ENCODE measurements around the gene RTCB. TPM values are rescaled to one million over a fixed set of nuclear protein-coding genes. Genes with fewer than 3 reads are reported as not detected.

RTCB gene
- total and polyA plus RNA-seq, 2 of the 13 experiments (the other 11 are each of a cell fraction or from before 2014, with no cell fraction given), result 108 to 167 TPM

DNA sequence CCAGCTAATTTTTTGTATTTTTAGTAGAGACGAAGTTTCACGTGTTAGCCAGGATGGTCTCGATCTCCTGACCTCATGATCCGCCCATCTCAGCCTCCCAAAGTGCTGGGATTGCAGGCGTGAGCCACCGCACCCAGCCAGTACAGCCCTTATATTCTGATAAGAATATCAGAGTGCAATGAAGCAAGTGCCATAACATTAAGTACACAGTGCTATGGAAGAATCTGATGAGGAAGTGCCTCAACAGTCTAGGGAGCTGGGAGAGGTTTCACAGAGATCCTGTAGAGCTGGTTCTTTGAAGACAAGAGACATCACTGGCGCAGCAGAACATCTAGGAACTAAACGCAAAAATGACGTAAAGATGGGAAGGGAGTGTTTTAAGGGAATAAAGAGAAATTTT lies 2.1 kb downstream of the RTCB start:
- Histone ChIP-seq H3K79me2 (ENCODE audit: insufficient read depth, low read length) (peaks cover 35% of the 10 kb centered on the region), H3K4me3 (replicated peaks in 1 of 3; ENCODE audit: insufficient read depth in 1 of 3, low read depth in 2 of 3, low read length in 3 of 3) (no peak overlapping the region; a peak in 1 of 6 replicates), H3K9me3 (ENCODE audit: low read length) (no peaks in the 10 kb centered on the region), H3K36me3 (replicated peaks in 1 of 2; ENCODE audit: control insufficient read depth in 1 of 2, insufficient read depth in 2 of 2, low read length in 2 of 2) (peaks cover 7 to 38% of the 10 kb centered on the region in 2 experiments; a peak in 3 of 5 replicates), H4K20me1 (ENCODE audit: insufficient read depth, low read length) (peaks cover 9% of the 10 kb centered on the region), H3K4me2 (ENCODE audit: low read depth, low read length) (peak overlapping the region; percentile 82), H3K4me1 (ENCODE audit: insufficient read depth, low read length) (peaks cover 38% of the 10 kb centered on the region), H2AFZ (ENCODE audit: low read length) (no peak overlapping the region), H3K27ac (ENCODE audit: extremely low read length, insufficient read depth, low read length) (no peak overlapping the region), H3K9ac (ENCODE audit: insufficient read depth, low read depth, low read length) (peak overlapping the region; percentile 87; the same call in 1 of the 2 replicates), H3K27me3 (ENCODE audit: control insufficient read depth in 1 of 2, insufficient read depth in 2 of 2, low read length in 2 of 2) (no peaks in the 10 kb centered on the region; a peak in 1 of 5 replicates)
- in situ Hi-C loops (cut with HindIII; ENCODE audit: extremely low pct_ligation_motif_present, low pct_unique_long_range_greater_than_20kb), result loop anchor here (5.0 kb wide), 1 partner anchor 62 kb away; the partner anchor contains the start of gene FBXO7
- no peak for ATAC-seq
- TF ChIP-seq, protein P1, sequence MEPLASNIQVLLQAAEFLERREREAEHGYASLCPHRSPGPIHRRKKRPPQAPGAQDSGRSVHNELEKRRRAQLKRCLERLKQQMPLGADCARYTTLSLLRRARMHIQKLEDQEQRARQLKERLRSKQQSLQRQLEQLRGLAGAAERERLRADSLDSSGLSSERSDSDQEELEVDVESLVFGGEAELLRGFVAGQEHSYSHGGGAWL (CRISPR knock-in tag; IDR thresholded peaks at IDR 0.05), result no peak
- TF ChIP-seq HOXA9 (CRISPR knock-in tag; IDR thresholded peaks at IDR 0.05; ENCODE audit: borderline replicate concordance), result no peak
- TF ChIP-seq ZNF678 (CRISPR knock-in tag; IDR thresholded peaks at IDR 0.05), result no peak
- TF ChIP-seq ZNF354B (CRISPR knock-in tag; IDR thresholded peaks at IDR 0.05), result no peak
- BruUV-seq (replicated peaks), result no TSS peak
- FAIRE-seq, result no peak
- ChIA-PET CTCF (ENCODE audit: low intra/inter-chr PET ratio, low total read pairs) (no interaction called here), POLR2A (interaction anchor here (1.1 kb wide), 1 partner anchor 11 kb away, joined by 4 read pairs; no protein-coding TSS in a partner anchor)
- no peak for DNase-seq (ENCODE audit: low spot score)
- 95% methylated on average over 9 of the region's 9 CpGs for WGBS (ENCODE audit: low lambda C conversion rate)
- intact Hi-C loops (cut with micrococcal nuclease; ENCODE audit: unreplicated experiment), result no loop called here

DNA sequence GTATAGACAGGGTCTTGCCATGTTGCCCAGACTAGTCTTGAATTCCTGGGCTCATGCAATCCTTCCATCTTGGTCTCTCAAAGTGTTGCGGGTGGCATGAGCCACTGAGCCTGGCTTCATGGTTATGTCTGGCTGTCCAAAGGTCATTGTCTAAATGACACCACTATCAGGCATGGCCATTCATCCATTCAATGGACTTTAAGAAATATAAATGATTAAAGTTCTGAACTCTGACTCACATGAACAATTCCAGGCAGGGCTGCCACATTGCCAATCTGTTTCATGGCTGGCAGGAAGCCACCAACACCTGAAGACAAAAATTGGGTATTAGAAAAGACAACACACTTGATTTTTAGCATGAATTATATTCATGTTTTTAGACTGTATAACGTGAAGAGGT lies 4.1 kb downstream of the RTCB start:
- Histone ChIP-seq H3K4me2 (ENCODE audit: low read depth, low read length) (no peak overlapping the region), H3K36me3 (replicated peaks in 1 of 2; ENCODE audit: control insufficient read depth in 1 of 2, insufficient read depth in 2 of 2, low read length in 2 of 2) (peaks cover 9 to 44% of the 10 kb centered on the region in 2 experiments; a peak in 4 of 5 replicates), H3K79me2 (ENCODE audit: insufficient read depth, low read length) (peaks cover 35% of the 10 kb centered on the region), H3K27ac (ENCODE audit: extremely low read length, insufficient read depth, low read length) (no peak overlapping the region), H3K4me1 (ENCODE audit: insufficient read depth, low read length) (peaks cover 35% of the 10 kb centered on the region), H3K27me3 (ENCODE audit: control insufficient read depth in 1 of 2, insufficient read depth in 2 of 2, low read length in 2 of 2) (no peaks in the 10 kb centered on the region; a peak in 1 of 5 replicates), H2AFZ (ENCODE audit: low read length) (no peak overlapping the region), H4K20me1 (ENCODE audit: insufficient read depth, low read length) (peaks cover 9% of the 10 kb centered on the region), H3K4me3 (replicated peaks in 1 of 3; ENCODE audit: insufficient read depth in 1 of 3, low read depth in 2 of 3, low read length in 3 of 3) (no peak overlapping the region), H3K9me3 (ENCODE audit: low read length) (no peaks in the 10 kb centered on the region), H3K9ac (ENCODE audit: insufficient read depth, low read depth, low read length) (no peak overlapping the region)
- CTCF ChIA-PET (ENCODE audit: low intra/inter-chr PET ratio, low total read pairs), result no interaction called here
- 50% methylated on average over 2 of the region's 2 CpGs for WGBS (ENCODE audit: low lambda C conversion rate)
- POLR2A ChIA-PET, result no interaction called here
- intact Hi-C loops (cut with micrococcal nuclease; ENCODE audit: unreplicated experiment) (no loop called here), in situ Hi-C loops (cut with HindIII; ENCODE audit: extremely low pct_ligation_motif_present, low pct_unique_long_range_greater_than_20kb) (no loop called here)
- FAIRE-seq, result no peak
- DNase-seq (ENCODE audit: low spot score), result no peak
- no peak for ATAC-seq
- no TSS peak for BruUV-seq (replicated peaks)
- TF ChIP-seq, protein P2, sequence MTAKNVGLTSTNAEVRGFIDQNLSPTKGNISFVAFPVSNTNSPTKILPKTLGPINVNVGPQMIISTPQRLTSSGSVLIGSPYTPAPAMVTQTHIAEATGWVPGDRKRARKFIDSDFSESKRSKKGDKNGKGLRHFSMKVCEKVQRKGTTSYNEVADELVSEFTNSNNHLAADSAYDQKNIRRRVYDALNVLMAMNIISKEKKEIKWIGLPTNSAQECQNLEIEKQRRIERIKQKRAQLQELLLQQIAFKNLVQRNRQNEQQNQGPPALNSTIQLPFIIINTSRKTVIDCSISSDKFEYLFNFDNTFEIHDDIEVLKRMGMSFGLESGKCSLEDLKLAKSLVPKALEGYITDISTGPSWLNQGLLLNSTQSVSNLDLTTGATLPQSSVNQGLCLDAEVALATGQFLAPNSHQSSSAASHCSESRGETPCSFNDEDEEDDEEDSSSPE (CRISPR knock-in tag; IDR thresholded peaks at IDR 0.05), result no peak
- TF ChIP-seq TSC22D2 (CRISPR knock-in tag; IDR thresholded peaks at IDR 0.05; ENCODE audit: borderline replicate concordance) (no peak), KDM2A (CRISPR knock-in tag; IDR thresholded peaks at IDR 0.05; ENCODE audit: borderline replicate concordance, low read depth) (no peak), ZNF160 (CRISPR knock-in tag; IDR thresholded peaks at IDR 0.05) (no peak), REL (CRISPR knock-in tag; conservative IDR thresholded peaks at IDR 0.05) (no peak), ZBTB20 (CRISPR knock-in tag; IDR thresholded peaks at IDR 0.05; ENCODE audit: borderline replicate concordance, low read depth) (no peak), BCLAF1 (IDR thresholded peaks at IDR 0.05) (no peak), NFKBIZ (CRISPR knock-in tag; IDR thresholded peaks at IDR 0.05) (no peak)
